ENCODE data around the gene ENOX2.

Gene ENOX2

GRCh38 chrX:130771648-130772047 is 131.4 kb downstream of the ENOX2 start:
- in situ Hi-C loops (cut with HindIII; ENCODE audit: low sequenced_read_pairs), result no loop called here

DNA sequence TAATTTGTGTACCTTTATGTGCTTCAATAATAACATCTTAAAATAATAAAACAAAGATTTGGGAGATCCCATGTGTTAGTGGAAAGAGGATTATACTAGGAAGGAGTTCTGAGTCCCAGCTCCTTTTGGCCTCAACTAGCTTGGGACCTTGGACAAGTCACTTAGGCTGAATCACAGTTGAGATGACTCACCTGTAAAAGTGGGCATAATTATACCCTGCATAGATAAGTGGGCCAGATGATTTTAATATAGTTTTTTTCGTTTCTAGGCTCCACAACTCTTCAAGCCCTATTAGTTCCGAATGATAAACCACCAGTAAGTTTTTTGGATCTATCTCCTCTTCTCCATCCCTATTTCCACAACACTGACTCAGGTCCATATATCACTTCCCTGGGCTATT is 131.8 kb downstream of the ENOX2 start:
- in situ Hi-C loops (cut with HindIII; ENCODE audit: low sequenced_read_pairs), result no loop called here

- in situ Hi-C loops (cut with HindIII; ENCODE audit: low sequenced_read_pairs), result no loop called here
These were observed 132.4 kb downstream of the ENOX2 start for GRCh38 chrX:130770615-130771014.

DNA sequence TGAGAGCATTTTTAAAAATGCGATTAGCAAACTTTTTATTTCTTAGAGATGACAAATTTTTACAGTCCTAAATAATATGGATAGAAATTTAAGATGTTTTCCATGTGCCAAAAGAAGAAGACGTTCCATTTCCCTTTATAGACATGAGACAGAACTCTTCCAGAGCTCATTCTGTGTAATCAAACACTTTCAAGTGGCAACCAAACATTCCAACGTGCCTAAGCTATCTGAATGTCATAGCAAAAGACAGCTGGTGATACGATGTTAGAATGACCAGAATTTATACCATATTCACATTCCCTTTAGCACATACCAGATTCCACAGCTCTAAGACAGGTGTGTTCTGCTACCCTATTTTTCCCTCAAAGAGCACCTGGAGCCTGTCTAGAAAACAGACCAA is 133.2 kb downstream of the ENOX2 start:
- in situ Hi-C loops (cut with HindIII; ENCODE audit: low sequenced_read_pairs), result no loop called here

DNA sequence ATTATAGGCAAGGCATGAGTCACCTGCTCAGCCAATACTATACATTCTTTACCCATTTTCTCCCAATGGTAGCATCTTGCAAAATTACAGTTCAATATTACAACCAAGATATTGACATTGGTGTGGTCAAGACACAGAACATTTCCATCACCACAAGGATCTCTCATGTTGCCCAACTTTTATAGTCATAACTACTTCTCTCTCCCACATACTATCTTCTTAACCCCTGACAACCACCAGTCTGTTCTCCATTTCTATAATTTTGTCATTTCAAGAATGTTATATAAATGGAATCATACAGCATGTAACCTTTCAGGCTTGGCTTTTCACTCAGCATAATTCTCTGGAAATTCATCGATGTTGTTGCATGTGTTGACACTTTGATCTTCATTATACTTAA is 144.9 kb downstream of the ENOX2 start:
- in situ Hi-C loops (cut with HindIII; ENCODE audit: low sequenced_read_pairs), result no loop called here

DNA sequence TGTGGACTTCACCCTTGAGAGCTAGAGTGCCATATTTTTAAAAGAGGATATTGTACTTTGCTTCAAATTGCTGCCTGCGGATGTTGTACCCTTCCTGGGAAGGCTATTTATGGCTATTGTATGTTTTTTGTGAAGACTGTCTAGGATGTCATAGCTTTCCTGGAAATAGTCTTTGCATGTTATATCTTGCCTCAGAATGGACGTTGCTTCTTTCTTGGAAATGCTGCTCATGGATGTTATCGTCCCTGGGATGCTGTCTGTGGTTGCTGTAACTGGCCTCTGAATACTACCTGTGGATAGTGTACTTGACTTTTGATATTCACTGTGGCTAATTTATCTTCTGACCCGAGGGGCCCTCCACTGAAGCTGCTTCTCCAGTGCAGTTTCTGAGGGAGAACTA is 146.8 kb downstream of the ENOX2 start:
- in situ Hi-C loops (cut with HindIII; ENCODE audit: low sequenced_read_pairs), result no loop called here

DNA sequence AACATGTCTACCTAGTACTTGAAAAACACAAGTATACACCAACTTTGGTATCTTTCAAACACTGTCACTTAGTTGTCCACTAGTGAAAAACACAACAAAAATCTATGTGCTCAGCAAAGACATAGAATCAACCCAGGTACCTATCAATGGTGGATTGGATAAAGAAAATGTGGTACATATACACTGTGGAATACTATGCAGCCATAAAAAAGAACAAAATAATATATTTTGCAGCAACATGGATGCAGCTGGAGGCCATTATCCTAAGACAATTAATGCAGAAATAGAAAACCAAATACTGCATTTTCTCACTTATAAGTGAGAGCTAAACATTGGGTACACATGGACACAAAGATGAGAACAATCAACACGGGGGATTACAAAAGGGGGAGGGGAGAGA is 148.7 kb downstream of the ENOX2 start:
- in situ Hi-C loops (cut with HindIII; ENCODE audit: low sequenced_read_pairs), result no loop called here

GRCh38 chrX:130746709-130747342 is 156.2 kb downstream of the ENOX2 start:
- in situ Hi-C loops (cut with HindIII; ENCODE audit: low sequenced_read_pairs), result no loop called here

DNA sequence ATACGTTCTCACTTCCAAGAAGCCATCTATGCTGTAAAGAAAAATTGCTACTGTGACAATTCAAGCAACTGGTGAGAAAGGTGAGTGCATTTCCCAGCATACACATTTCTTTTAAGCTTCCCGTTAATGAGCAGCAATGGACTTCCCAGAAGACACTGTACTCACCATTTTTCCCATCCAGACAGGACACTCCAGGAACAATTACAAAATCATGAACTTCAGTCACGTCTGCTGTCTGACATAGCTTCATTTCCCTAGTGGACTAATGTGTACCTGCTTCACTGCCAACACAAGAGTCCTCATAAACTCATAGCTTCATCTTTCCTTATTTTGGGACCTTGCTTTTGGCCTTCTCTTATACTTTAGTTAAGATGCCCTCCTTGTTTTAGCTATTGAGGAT is 156.9 kb downstream of the ENOX2 start:
- in situ Hi-C loops (cut with HindIII; ENCODE audit: low sequenced_read_pairs), result no loop called here

GRCh38 chrX:130741584-130741983 is 161.4 kb downstream of the ENOX2 start:
- in situ Hi-C loops (cut with HindIII; ENCODE audit: low sequenced_read_pairs), result no loop called here

DNA sequence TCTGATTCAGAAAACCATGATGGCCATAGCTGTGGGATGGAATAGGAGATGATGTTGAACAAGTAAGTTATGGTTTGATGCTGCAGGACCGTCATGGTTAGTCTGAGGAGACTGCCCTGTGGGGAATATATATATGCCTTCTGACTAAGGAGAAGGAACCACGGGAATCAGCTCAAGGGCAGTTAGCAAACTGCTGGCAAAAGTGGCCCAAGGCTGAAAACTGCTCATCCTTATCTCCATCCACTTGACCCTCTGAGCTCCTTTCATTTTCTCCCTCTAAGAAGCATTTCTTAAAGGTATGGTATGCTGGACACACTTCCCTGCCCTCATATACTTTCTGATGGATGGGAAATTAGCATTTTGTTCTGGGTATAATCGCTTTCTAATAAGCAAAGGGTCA is 161.9 kb downstream of the ENOX2 start:
- in situ Hi-C loops (cut with HindIII; ENCODE audit: low sequenced_read_pairs), result no loop called here

GRCh38 chrX:130738638-130739195 is 164.3 kb downstream of the ENOX2 start:
- in situ Hi-C loops (cut with HindIII; ENCODE audit: low sequenced_read_pairs), result no loop called here

- in situ Hi-C loops (cut with HindIII; ENCODE audit: low sequenced_read_pairs), result no loop called here
These were observed 168.3 kb downstream of the ENOX2 start for GRCh38 chrX:130734713-130735112.

DNA sequence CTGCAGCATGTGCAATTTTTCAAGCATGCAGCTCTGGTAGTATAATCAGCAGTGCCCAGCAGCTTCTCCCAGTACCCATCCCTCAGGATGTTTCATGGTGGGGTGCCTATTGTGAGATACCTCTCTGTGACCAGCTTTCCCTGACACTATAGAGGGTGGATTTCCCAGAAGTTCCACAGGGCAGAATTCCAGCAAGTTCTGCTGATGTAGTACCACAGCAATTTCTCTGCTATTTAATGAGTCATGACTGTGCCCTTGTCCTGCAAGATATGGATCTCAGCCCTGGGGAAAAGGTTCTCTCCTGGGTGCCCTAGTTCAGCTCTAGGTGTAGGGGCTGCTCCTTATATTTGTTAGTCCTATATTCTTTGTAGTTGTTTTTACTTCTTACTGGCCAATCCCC is 174.8 kb downstream of the ENOX2 start:
- in situ Hi-C loops (cut with HindIII; ENCODE audit: low sequenced_read_pairs), result no loop called here

DNA sequence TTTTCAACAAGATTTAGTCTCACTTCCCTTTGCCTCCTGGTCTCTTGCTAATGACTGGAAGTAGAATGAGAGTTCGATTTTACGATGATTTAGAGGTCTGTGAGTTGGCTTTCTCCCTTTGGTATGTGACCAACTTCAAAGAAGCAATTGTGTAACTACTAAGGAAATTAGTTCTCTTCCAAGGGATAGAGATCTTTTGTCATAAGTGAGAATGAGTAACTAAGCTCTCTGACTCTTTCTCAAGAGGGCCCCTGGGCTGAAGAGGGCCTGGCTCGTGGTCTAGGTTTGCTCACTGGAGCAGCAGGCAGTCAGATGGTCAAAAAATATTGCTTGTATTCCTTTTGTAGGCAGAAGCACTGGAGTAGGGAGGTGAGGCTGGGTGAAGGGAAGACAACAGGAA is 176.3 kb downstream of the ENOX2 start:
- in situ Hi-C loops (cut with HindIII; ENCODE audit: low sequenced_read_pairs), result no loop called here

DNA sequence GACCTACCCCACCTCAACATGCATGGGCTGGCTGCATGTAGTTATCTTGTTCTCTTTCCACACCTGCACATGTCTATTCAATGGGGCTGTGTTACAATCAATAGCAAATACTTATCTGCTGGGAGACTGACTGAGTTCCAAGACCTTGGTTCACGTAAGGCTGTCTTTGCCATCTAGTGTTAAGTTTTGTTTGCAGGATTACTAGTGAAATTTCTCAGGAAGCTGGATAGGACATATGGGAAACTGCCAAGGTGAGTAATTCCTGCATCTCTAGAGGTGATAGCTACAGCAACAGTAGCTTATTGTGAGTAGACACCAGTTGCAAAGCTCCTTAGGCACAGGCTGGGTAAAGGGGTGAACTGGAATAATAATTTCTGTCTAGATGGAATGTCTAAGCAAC is 177.5 kb downstream of the ENOX2 start:
- in situ Hi-C loops (cut with HindIII; ENCODE audit: low sequenced_read_pairs), result no loop called here

DNA sequence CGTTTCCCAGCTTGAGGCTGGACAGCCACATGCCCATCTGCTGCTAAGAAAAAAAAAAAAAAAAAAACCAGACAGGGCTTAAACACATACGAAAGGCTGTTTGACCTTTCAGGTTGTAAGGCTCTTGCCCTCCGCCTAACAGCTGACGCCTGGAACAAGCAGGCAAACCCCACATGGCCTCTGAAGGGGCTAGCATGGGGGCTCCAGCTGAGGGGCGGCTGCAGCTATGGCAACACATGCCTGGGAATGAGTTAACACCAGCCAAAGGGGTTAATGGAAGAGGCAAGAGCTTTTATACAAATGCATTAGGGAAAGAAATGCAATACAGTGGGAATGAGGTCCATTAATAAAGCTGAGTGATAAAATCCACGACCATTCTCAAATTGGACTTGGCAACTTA is 183.6 kb downstream of the ENOX2 start:
- in situ Hi-C loops (cut with HindIII; ENCODE audit: low sequenced_read_pairs), result no loop called here

- in situ Hi-C loops (cut with HindIII; ENCODE audit: low sequenced_read_pairs), result no loop called here
These were observed 184.9 kb downstream of the ENOX2 start for GRCh38 chrX:130718137-130718536.

DNA sequence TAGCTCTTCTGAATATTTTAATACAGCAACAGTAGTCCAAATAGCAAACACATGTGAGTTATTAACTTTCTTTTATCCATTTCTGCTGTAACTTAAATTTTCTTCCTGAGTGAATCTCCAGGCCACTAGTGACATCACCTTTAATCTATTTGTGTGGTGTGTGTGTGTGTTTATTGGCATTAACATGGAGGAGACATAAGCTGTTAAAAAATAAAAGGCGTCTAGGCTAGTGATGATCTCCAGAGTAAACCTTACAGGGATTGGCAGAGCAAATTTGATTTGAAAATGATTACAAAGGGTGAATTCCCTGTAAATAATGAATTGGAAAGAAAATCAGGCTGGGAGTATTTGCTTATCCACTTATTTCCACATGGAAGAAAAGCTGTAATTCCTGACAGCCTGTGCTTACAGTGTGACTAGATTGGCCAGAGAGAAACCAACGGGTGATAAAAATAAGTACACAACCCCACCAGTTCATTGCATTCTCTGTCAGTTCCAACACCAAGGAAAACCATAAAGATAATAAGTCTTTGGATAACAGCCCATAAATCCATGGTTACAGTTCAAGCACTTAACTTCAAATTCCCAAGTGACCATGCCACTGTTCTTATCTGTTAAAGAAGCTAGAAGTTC is 186.1 kb downstream of the ENOX2 start:
- in situ Hi-C loops (cut with HindIII; ENCODE audit: low sequenced_read_pairs), result no loop called here

- in situ Hi-C loops (cut with HindIII; ENCODE audit: low sequenced_read_pairs), result no loop called here
These were observed 186.7 kb downstream of the ENOX2 start for GRCh38 chrX:130716346-130716745.

GRCh38 chrX:130715299-130715698 is 187.7 kb downstream of the ENOX2 start:
- in situ Hi-C loops (cut with HindIII; ENCODE audit: low sequenced_read_pairs), result no loop called here

- in situ Hi-C loops (cut with HindIII; ENCODE audit: low sequenced_read_pairs), result no loop called here
These were observed 188.3 kb downstream of the ENOX2 start for GRCh38 chrX:130714665-130715064.

DNA sequence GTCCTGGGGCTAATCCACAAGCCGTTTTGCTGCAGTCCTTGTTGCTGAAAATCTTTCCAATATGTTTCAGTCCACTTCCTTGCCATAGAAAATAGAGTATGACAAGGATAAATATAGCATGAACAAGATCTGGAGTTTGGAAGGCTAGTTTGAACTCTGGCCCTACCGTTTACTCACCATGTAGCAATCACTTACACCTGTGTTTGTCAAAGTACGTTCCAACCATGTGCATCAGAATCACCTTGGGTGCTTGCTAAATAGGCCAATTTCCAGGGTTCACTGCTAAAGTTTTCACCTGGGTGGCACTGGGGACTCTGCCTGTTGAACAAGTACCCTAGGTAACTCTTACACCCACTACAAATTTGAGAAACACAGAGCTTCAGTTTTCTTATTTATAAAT is 188.9 kb downstream of the ENOX2 start:
- in situ Hi-C loops (cut with HindIII; ENCODE audit: low sequenced_read_pairs), result no loop called here
